Activated CD8-positive, alpha-beta memory T cell treated with anti-CD3 and anti-CD28 coated beads, Interleukin-2, amount 50 U/mL, for 4 hours (primary cell): ENCODE data around the gene POU2F2.

Experiments used
- DNase-seq: peaks from one replicate; pipeline ENCODE4 v3.0.0-alpha.2; 2020

POU2F2 gene

GRCh38 chr19:42154471-42155323 is 22.5 kb upstream of the POU2F2 start:
- DNase-seq, result no peak

- DNase-seq, result no peak
Measured at GRCh38 chr19:42153672-42154433, 21.6 kb upstream of the POU2F2 start.

GRCh38 chr19:42152910-42153671 is 20.8 kb upstream of the POU2F2 start:
- no peak for DNase-seq

GRCh38 chr19:42151782-42152684 is 19.8 kb upstream of the POU2F2 start:
- no peak for DNase-seq

GRCh38 chr19:42150911-42151361 is 18.7 kb upstream of the POU2F2 start:
- no peak for DNase-seq

- no peak for DNase-seq
Measured at GRCh38 chr19:42150364-42150763, 18.1 kb upstream of the POU2F2 start.

- no peak for DNase-seq
Measured at GRCh38 chr19:42149447-42150202, 17.4 kb upstream of the POU2F2 start.

- DNase-seq, result no peak
Measured at GRCh38 chr19:42148266-42148665, 16.0 kb upstream of the POU2F2 start.

- DNase-seq, result no peak
Measured at GRCh38 chr19:42143341-42144234, 11.3 kb upstream of the POU2F2 start.

GRCh38 chr19:42140125-42140754 is 8.0 kb upstream of the POU2F2 start:
- DNase-seq, result no peak

- DNase-seq, result no peak
Measured at GRCh38 chr19:42134535-42135070, 2.4 kb upstream of the POU2F2 start.

- DNase-seq, result peak; percentile 87
Measured at GRCh38 chr19:42132851-42133528, 744 bp upstream of the POU2F2 start.

GRCh38 chr19:42131149-42132029 is 857 bp downstream of the POU2F2 start:
- no peak for DNase-seq

GRCh38 chr19:42130254-42130573 is 2.0 kb downstream of the POU2F2 start:
- DNase-seq, result no peak

- DNase-seq, result no peak
Measured at GRCh38 chr19:42129399-42130253, 2.6 kb downstream of the POU2F2 start.

GRCh38 chr19:42126574-42126973 is 5.7 kb downstream of the POU2F2 start:
- DNase-seq, result no peak

- no peak for DNase-seq
Measured at GRCh38 chr19:42125536-42125935, 6.7 kb downstream of the POU2F2 start.
